ENCODE measurements around the gene GALNT12. TPM values are rescaled to one million over a fixed set of nuclear protein-coding genes. Genes with fewer than 3 reads are reported as not detected.

GALNT12 gene
- total RNA-seq, 1 donor from 2014 or later, result 2.6 TPM

- FAIRE-seq, result no peak
- DNase-seq (ENCODE audit: low read depth), result no peak
- Histone ChIP-seq H3K4me3 (ENCODE audit: low read depth, low read length) (no peak overlapping the region), H3K27me3 (ENCODE audit: control insufficient read depth, insufficient read depth, low read length) (no peaks in the 10 kb centered on the region), H3K36me3 (ENCODE audit: control insufficient read depth, insufficient read depth, low read length) (no peaks in the 10 kb centered on the region)
- TF ChIP-seq, protein P1, sequence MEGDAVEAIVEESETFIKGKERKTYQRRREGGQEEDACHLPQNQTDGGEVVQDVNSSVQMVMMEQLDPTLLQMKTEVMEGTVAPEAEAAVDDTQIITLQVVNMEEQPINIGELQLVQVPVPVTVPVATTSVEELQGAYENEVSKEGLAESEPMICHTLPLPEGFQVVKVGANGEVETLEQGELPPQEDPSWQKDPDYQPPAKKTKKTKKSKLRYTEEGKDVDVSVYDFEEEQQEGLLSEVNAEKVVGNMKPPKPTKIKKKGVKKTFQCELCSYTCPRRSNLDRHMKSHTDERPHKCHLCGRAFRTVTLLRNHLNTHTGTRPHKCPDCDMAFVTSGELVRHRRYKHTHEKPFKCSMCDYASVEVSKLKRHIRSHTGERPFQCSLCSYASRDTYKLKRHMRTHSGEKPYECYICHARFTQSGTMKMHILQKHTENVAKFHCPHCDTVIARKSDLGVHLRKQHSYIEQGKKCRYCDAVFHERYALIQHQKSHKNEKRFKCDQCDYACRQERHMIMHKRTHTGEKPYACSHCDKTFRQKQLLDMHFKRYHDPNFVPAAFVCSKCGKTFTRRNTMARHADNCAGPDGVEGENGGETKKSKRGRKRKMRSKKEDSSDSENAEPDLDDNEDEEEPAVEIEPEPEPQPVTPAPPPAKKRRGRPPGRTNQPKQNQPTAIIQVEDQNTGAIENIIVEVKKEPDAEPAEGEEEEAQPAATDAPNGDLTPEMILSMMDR (IDR thresholded peaks at IDR 0.05; ENCODE audit: insufficient read depth, low read length, severe bottlenecking), result no peak
Observed at GRCh38 chr9:98826716-98827115, 19.2 kb downstream of the GALNT12 start.

GRCh38 chr9:98829766-98830165 lies 22.3 kb downstream of the GALNT12 start:
- Histone ChIP-seq H3K27me3 (ENCODE audit: control insufficient read depth, insufficient read depth, low read length) (no peaks in the 10 kb centered on the region), H3K36me3 (ENCODE audit: control insufficient read depth, insufficient read depth, low read length) (no peaks in the 10 kb centered on the region), H3K4me3 (ENCODE audit: low read depth, low read length) (no peak overlapping the region)
- no peak for FAIRE-seq
- no peak for DNase-seq (ENCODE audit: low read depth)
- TF ChIP-seq, protein P1 (IDR thresholded peaks at IDR 0.05; ENCODE audit: insufficient read depth, low read length, severe bottlenecking), result no peak

- no peaks in the 10 kb centered on the region for H3K27me3 ChIP-seq (ENCODE audit: control insufficient read depth, insufficient read depth, low read length)
- TF ChIP-seq, protein P1 (IDR thresholded peaks at IDR 0.05; ENCODE audit: insufficient read depth, low read length, severe bottlenecking), result no peak
- FAIRE-seq (no peak), DNase-seq (ENCODE audit: low read depth) (no peak)
- no peak overlapping the region for H3K4me3 ChIP-seq (ENCODE audit: low read depth, low read length)
- H3K36me3 ChIP-seq (ENCODE audit: control insufficient read depth, insufficient read depth, low read length), result no peaks in the 10 kb centered on the region
Observed at GRCh38 chr9:98830554-98830953, 23.1 kb downstream of the GALNT12 start.

- Histone ChIP-seq H3K27me3 (ENCODE audit: control insufficient read depth, insufficient read depth, low read length) (no peaks in the 10 kb centered on the region), H3K4me3 (ENCODE audit: low read depth, low read length) (no peak overlapping the region), H3K36me3 (ENCODE audit: control insufficient read depth, insufficient read depth, low read length) (no peaks in the 10 kb centered on the region)
- TF ChIP-seq, protein P1 (IDR thresholded peaks at IDR 0.05; ENCODE audit: insufficient read depth, low read length, severe bottlenecking), result no peak
- DNase-seq (ENCODE audit: low read depth), result no peak
- no peak for FAIRE-seq
Observed at GRCh38 chr9:98831696-98832095, 24.2 kb downstream of the GALNT12 start.

- TF ChIP-seq, protein P1 (IDR thresholded peaks at IDR 0.05; ENCODE audit: insufficient read depth, low read length, severe bottlenecking), result no peak
- FAIRE-seq (no peak), DNase-seq (ENCODE audit: low read depth) (no peak)
- H3K36me3 ChIP-seq (ENCODE audit: control insufficient read depth, insufficient read depth, low read length), result no peaks in the 10 kb centered on the region
- no peaks in the 10 kb centered on the region for H3K27me3 ChIP-seq (ENCODE audit: control insufficient read depth, insufficient read depth, low read length)
- no peak overlapping the region for H3K4me3 ChIP-seq (ENCODE audit: low read depth, low read length)
Observed at GRCh38 chr9:98832768-98833089, 25.3 kb downstream of the GALNT12 start.

- H3K4me3 ChIP-seq (ENCODE audit: low read depth, low read length), result no peak overlapping the region
- H3K27me3 ChIP-seq (ENCODE audit: control insufficient read depth, insufficient read depth, low read length), result no peaks in the 10 kb centered on the region
- TF ChIP-seq, protein P1 (IDR thresholded peaks at IDR 0.05; ENCODE audit: insufficient read depth, low read length, severe bottlenecking), result no peak
- no peak for DNase-seq (ENCODE audit: low read depth)
- H3K36me3 ChIP-seq (ENCODE audit: control insufficient read depth, insufficient read depth, low read length), result no peaks in the 10 kb centered on the region
- no peak for FAIRE-seq
Observed at GRCh38 chr9:98833090-98833956, 25.9 kb downstream of the GALNT12 start.
